MM.1S (cell line): Measurements from ENCODE around the gene ZBTB25.
A peak's percentile ranks its signal among the peaks of the same experiment; 100 is the strongest.

Experiments
- DNase-seq: peaks from one replicate; pipeline ENCODE4 v3.0.0-alpha.2; 2015
- H2AFZ ChIP-seq: fragments of 300-600 bp; sonication (generic); 2 replicates; pipeline ENCODE4 v1.6.0; 2016; ENCODE audit warnings: antibody characterized with exemption, low read length
- H3F3A ChIP-seq: fragments of 300-600 bp; sonication (generic); 2 replicates; pipeline ENCODE4 v1.6.1; 2016; ENCODE audit warnings: mild to moderate bottlenecking, antibody characterized with exemption, low read length, moderate library complexity, mixed read lengths; ENCODE audit not compliant: insufficient read depth
- H3K27ac ChIP-seq: fragments of 300-600 bp; sonication (generic); 2 replicates; pipeline ENCODE4 v1.5.1; 2016; ENCODE audit warnings: mild to moderate bottlenecking, low read length
- H3K27me3 ChIP-seq: fragments of 300-600 bp; sonication (generic); replicated peaks from 2 replicates; pipeline ENCODE4 v1.6.0; 2016; ENCODE audit warnings: low read length; ENCODE audit not compliant: insufficient read depth
- H3K36me3 ChIP-seq: fragments of 300-600 bp; sonication (generic); replicated peaks from 2 replicates; pipeline ENCODE4 v1.6.1; 2016; ENCODE audit warnings: mild to moderate bottlenecking, low read length, mixed read lengths; ENCODE audit not compliant: insufficient read depth
- H3K4me1 ChIP-seq: fragments of 300-600 bp; sonication (generic); 2 replicates; pipeline ENCODE4 v1.6.1; 2016; ENCODE audit warnings: low read length, mixed read lengths
- H3K4me2 ChIP-seq: fragments of 300-600 bp; sonication (generic); 2 replicates; pipeline ENCODE4 v1.6.0; 2016; ENCODE audit warnings: low read depth, low read length
- H3K4me3 ChIP-seq: fragments of 300-600 bp; sonication (generic); 2 replicates; pipeline ENCODE4 v1.5.1; 2016; ENCODE audit warnings: low read length, mixed read lengths
- H3K79me2 ChIP-seq: fragments of 300-600 bp; sonication (generic); 2 replicates; pipeline ENCODE4 v1.6.1; 2016; ENCODE audit warnings: mixed run types, low read length, mixed read lengths
- H3K9ac ChIP-seq: fragments of 300-600 bp; sonication (generic); 2 replicates; pipeline ENCODE4 v1.6.1; 2016; ENCODE audit warnings: low read length, mixed read lengths
- H3K9me2 ChIP-seq: fragments of 300-600 bp; sonication (generic); replicated peaks from 2 replicates; pipeline ENCODE4 v1.6.1; 2016; ENCODE audit warnings: mild to moderate bottlenecking, low read length, mixed read lengths; ENCODE audit not compliant: insufficient read depth
- H3K9me3 ChIP-seq: fragments of 300-600 bp; sonication (generic); replicated peaks from 2 replicates; pipeline ENCODE4 v1.6.1; 2016; ENCODE audit warnings: mild to moderate bottlenecking, low read length, mixed read lengths; ENCODE audit not compliant: insufficient read depth
- H4K20me1 ChIP-seq: fragments of 300-600 bp; sonication (generic); 2 replicates; pipeline ENCODE4 v1.6.1; 2016; ENCODE audit warnings: mild to moderate bottlenecking, low read length, moderate library complexity, mixed read lengths; ENCODE audit not compliant: insufficient read depth
- EZH2 ChIP-seq: fragments of 300-600 bp; sonication (generic); optimal IDR thresholded peaks from 2 replicates; pipeline ENCODE3; 2017; ENCODE audit warnings: low read depth, mild to moderate bottlenecking, antibody characterized with exemption, low read length, mixed read lengths
- EZH2phosphoT487 ChIP-seq: fragments of 300-600 bp; sonication (generic); IDR thresholded peaks from 2 replicates; pipeline ENCODE4 v1.6.1; 2018; ENCODE audit warnings: antibody characterized with exemption, low read length
- TF ChIP-seq, protein P1 (sequence below): fragments of 300-600 bp; sonication (generic); IDR thresholded peaks from 2 replicates; pipeline ENCODE4 v1.5.1; 2016; ENCODE audit warnings: antibody characterized with exemption, low read length, mixed read lengths

Gene ZBTB25

DNA sequence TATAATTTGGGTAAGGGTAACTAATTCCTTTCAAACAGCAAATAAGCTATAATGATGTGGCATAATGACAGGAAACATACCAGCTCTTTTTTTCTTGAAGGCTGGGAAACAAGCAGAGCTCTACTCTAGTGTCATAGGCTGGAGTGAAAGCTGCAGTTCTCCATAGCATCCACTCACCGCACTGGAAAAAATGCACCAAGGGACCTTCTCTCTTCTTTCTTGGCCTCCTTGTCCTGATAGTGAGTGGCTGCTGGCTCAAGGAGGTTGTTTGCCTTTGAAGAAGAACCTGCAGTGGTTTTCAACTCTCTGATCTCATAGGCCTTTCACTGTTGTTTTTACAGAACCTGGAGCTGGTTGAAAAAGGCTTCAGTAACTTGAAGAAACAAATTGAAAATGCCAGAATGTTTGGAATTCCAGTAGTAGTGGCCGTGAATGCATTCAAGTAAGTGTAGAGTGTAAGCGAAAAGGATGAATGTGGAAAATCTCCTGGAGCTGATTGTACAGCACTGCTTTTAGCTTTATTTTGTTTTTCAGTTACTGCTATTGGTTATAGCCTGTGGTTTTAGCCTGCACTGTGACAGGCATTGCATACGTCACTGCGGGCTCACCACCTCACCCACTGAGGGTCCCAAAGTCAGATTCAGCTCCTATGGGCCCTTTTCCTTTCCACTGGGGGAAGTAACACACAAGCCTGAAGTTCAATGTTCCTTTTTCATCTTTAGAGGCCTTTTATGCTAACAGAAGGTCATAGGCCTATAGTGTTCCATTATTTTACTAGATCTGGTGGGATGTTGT lies 55.6 kb downstream of the ZBTB25 start:
- Histone ChIP-seq H3K9ac (no peak overlapping the region), H3K36me3 (no peaks in the 10 kb centered on the region), H3K4me2 (no peak overlapping the region), H3K27me3 (no peaks in the 10 kb centered on the region), H2AFZ (no peak overlapping the region), H3K27ac (no peak overlapping the region), H3K4me1 (peaks cover 29% of the 10 kb centered on the region), H4K20me1 (no peaks in the 10 kb centered on the region), H3K79me2 (no peaks in the 10 kb centered on the region), H3F3A (peaks cover 14% of the 10 kb centered on the region), H3K9me3 (no peaks in the 10 kb centered on the region), H3K4me3 (no peak overlapping the region), H3K9me2 (no peaks in the 10 kb centered on the region)
- DNase-seq = no peak
- TF ChIP-seq, protein P1, sequence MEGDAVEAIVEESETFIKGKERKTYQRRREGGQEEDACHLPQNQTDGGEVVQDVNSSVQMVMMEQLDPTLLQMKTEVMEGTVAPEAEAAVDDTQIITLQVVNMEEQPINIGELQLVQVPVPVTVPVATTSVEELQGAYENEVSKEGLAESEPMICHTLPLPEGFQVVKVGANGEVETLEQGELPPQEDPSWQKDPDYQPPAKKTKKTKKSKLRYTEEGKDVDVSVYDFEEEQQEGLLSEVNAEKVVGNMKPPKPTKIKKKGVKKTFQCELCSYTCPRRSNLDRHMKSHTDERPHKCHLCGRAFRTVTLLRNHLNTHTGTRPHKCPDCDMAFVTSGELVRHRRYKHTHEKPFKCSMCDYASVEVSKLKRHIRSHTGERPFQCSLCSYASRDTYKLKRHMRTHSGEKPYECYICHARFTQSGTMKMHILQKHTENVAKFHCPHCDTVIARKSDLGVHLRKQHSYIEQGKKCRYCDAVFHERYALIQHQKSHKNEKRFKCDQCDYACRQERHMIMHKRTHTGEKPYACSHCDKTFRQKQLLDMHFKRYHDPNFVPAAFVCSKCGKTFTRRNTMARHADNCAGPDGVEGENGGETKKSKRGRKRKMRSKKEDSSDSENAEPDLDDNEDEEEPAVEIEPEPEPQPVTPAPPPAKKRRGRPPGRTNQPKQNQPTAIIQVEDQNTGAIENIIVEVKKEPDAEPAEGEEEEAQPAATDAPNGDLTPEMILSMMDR = no peak
- TF ChIP-seq EZH2 (no peak), EZH2phosphoT487 (no peak)

DNA sequence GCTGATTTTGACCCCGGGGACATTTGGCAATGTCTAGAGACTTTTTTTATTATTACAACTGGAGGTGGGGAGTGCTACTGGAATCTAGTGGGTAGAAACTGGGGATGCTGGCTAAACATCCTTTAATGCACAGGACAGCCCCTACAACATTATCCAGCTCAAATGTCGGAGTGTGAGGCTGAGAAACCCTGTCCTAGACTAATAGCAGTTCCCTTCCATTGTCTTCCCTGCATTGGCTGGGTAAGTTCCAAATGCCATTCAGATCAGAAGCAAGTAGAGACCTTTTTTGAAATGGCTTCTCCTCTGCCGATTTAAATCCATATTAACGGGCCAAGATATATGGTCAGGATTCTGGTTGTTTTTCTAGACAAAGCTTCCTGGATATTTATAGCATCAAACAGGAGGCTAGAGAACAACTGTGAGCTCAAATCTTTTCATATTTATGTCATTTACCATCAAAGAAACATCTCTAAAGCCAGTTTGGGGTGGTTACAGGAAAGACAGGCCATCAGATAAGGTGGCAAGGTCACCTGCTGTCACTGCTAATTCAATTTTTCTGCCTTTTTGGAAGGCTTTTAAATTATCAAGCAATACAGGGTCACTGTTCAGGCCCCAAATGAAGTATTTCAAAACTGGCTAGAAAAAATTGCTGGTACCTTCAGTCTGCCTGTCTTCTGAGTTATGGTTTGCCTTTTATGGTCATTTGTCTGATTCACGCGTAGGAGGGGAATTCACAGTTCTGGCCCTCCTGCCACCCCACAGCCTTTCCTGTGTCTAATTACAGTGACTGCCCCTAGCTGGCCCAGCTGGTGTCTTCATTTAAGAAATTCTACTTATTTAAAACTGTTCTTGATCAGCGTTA lies 58.4 kb downstream of the ZBTB25 start:
- no peaks in the 10 kb centered on the region for H3K79me2 ChIP-seq
- H3F3A ChIP-seq = peaks cover 14% of the 10 kb centered on the region
- H2AFZ ChIP-seq = no peak overlapping the region
- H3K4me1 ChIP-seq = peaks cover 31% of the 10 kb centered on the region
- DNase-seq = peak; percentile 59
- H3K9ac ChIP-seq = peak overlapping the region; percentile 12; the same call in 1 of the 2 replicates
- no peaks in the 10 kb centered on the region for H3K9me3 ChIP-seq
- TF ChIP-seq EZH2 (no peak), EZH2phosphoT487 (no peak)
- TF ChIP-seq, protein P1 = peak; percentile 4; the same call in 1 of the 2 replicates
- no peaks in the 10 kb centered on the region for H3K36me3 ChIP-seq
- peak overlapping the region; percentile 81 for H3K27ac ChIP-seq
- H3K9me2 ChIP-seq = no peaks in the 10 kb centered on the region
- no peak overlapping the region; the same call in 1 of the 2 replicates for H3K4me3 ChIP-seq
- H4K20me1 ChIP-seq = no peaks in the 10 kb centered on the region
- H3K4me2 ChIP-seq = peak overlapping the region; percentile 33
- no peaks in the 10 kb centered on the region for H3K27me3 ChIP-seq

DNA sequence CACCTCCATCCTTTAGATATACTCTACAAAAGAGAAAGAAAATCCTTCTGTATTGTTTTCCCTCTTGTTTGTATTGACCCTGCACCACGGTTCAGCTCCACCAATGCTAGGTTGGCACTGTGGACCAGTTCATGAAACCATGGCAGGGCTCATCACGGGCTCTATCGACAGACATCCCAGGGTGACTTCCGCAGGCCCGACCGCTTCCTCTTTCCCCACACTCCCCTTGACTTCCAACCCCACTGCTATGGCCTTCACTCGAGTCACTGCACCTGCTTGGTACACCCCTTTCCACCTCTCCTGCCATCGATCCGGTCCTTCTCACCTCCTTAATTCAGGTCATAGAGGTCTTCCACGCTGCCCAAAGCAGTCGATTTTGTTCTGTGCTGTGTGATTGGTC lies 59.5 kb downstream of the ZBTB25 start:
- H3K79me2 ChIP-seq = no peaks in the 10 kb centered on the region
- no peak for TF ChIP-seq EZH2
- TF ChIP-seq EZH2phosphoT487 = no peak
- TF ChIP-seq, protein P1 = no peak
- H3K27me3 ChIP-seq = no peaks in the 10 kb centered on the region
- H3K4me3 ChIP-seq = no peak overlapping the region
- H3K4me1 ChIP-seq = peaks cover 31% of the 10 kb centered on the region
- peak overlapping the region; percentile 81; the same call in 1 of the 2 replicates for H3K27ac ChIP-seq
- no peak overlapping the region for H2AFZ ChIP-seq
- H3K9ac ChIP-seq = no peak overlapping the region
- no peak for DNase-seq
- no peaks in the 10 kb centered on the region for H3K9me3 ChIP-seq
- H3K4me2 ChIP-seq = peak overlapping the region; percentile 33; the same call in 1 of the 2 replicates
- H3F3A ChIP-seq = peaks cover 14% of the 10 kb centered on the region
- no peaks in the 10 kb centered on the region for H3K36me3 ChIP-seq
- no peaks in the 10 kb centered on the region for H3K9me2 ChIP-seq
- no peaks in the 10 kb centered on the region for H4K20me1 ChIP-seq
